ENCODE measurements around the gene IZUMO1. TPM values are rescaled to one million over a fixed set of nuclear protein-coding genes. Genes with fewer than 3 reads are reported as not detected.

IZUMO1 gene
- total RNA-seq, 4 donors from 2014 or later: under 0.01 to 2.3 TPM; not detected in 2

DNA sequence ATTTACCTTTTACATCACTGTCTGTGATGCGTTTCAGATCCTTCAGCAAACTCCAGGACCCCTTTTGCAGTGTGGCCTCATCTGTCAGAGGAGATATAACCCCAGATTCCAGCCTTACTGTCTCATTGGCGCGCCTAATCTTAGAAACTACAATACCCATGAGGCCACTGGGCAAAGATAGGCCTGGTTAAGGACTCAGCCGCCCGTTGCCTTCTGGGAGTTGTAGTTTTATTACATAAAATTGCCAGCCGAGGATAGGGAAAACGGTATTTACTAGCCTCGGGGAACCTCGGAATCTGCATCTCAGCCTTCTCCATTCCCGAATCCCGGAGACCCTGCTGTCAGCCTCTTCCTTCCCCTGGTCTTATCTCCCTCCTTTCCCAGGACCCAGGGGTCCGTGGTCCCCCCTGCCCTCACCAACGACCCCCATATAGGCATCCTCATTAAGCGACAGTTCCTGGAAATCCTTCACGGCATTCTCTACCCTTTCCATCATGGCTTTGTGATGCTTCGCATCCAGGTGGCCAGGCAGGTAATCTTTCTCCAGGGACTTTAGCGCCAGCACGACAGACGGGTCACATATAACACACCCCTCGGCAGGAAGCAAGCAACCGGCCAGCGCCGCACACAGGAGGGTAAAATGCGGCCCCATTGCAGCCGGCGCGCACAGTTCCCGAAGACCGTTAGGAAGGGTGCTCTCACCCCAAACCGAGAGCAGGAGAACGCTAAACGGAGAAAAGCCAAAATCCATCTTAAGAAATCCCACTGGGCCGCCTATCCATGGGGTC, 1.3 kb downstream of the IZUMO1 start:
- DNase-seq: peak in 1 of 2 donors; percentile 65
- TF ChIP-seq POLR2A (IDR thresholded peaks at IDR 0.05) (no peak), CTCF (IDR thresholded peaks at IDR 0.05) (no peak)
- no peaks in the 10 kb centered on the region for H3K4me1 ChIP-seq
- intact Hi-C loops (cut with DNase I; ENCODE audit: low total_unique reads): no loop called here
- no peaks in the 10 kb centered on the region for H3K36me3 ChIP-seq
- H3K27ac ChIP-seq: no peak overlapping the region
- H3K27me3 ChIP-seq: no peaks in the 10 kb centered on the region
- H3K4me3 ChIP-seq: no peak overlapping the region
- no peaks in the 10 kb centered on the region for H3K9me3 ChIP-seq

DNA sequence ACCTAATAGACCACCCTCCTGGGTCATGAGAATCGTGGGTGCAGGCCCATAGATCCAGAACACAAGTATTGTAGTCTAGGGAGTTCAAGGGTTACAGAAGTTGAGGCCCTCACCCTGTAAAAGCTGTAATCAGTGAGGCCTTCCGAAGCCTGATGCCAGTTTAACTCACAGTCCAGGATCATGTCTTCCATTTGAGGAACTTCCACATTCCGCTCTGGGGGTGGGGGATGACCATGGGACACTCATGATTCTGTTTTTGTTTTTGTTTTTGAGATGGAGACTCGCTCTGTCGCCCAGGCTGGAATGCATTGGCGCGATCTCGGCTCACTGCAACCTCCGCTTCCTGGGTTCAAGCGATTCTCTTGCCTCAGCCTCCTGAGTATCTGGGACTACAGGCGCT, 4.6 kb downstream of the IZUMO1 start:
- H3K36me3 ChIP-seq: no peaks in the 10 kb centered on the region
- intact Hi-C loops (cut with DNase I; ENCODE audit: low total_unique reads): no loop called here
- H3K27ac ChIP-seq: peak overlapping the region in 1 of 2 donors; percentile 81
- no peak for TF ChIP-seq POLR2A (IDR thresholded peaks at IDR 0.05)
- no peak for TF ChIP-seq CTCF (IDR thresholded peaks at IDR 0.05)
- no peaks in the 10 kb centered on the region for H3K27me3 ChIP-seq
- no peak for DNase-seq
- no peak overlapping the region for H3K4me3 ChIP-seq
- peaks cover 0 to 5% of the 10 kb centered on the region in 2 donors for H3K4me1 ChIP-seq
- H3K9me3 ChIP-seq: no peaks in the 10 kb centered on the region

DNA sequence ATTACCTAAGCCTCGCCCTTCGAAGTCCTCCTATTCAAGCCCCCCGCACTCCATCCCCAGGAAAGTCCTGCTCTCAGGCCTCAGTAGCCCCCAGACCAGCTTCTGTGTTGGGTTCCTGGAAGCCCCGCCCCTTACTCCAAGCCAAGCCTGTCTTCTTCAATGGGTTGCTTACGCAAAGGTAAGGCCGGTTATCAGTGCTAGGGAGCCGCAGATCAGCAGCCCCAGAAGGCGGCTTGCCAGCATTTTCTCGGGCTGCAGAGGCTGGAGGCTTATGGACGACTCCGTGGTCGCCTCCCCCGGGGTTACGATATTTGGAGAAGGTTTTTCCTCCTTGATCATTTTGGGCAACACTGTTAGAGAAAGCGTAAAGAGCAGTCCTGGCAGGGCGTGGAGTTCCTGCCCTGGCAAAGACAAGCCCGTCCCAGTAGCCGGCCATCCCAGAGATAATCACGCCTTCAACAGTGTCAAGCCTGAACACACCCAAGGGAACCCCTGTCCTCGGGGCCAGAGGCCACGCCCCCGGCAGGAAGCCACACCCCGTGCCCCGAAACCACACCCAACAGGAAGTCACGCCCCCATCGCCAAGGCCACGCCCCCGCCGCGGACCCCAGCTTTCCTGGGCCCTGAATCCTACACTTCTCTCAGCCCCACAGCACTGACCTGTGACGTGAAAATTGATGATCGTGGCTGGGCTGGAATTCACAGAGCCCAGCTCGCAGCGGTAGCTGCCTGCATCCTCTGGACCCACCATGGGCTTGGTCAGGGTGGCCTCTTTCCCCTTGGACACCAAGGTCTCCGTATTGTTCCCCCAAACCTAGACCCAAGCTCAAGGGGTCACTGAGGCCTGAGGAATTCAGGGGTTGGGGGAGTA, 5.3 kb downstream of the IZUMO1 start:
- no peak for TF ChIP-seq CTCF (IDR thresholded peaks at IDR 0.05)
- peak; percentile 24 to 38 for TF ChIP-seq POLR2A (IDR thresholded peaks at IDR 0.05)
- Histone ChIP-seq H3K4me1 (peaks cover 0 to 5% of the 10 kb centered on the region in 2 donors), H3K4me3 (peak overlapping the region in 1 of 2 donors; percentile 1), H3K27ac (peak overlapping the region; percentile 73 to 81), H3K27me3 (no peaks in the 10 kb centered on the region), H3K36me3 (no peaks in the 10 kb centered on the region), H3K9me3 (no peaks in the 10 kb centered on the region)
- peak in 1 of 2 donors; percentile 60 for DNase-seq
- intact Hi-C loops (cut with DNase I; ENCODE audit: low total_unique reads): no loop called here

- intact Hi-C loops (cut with DNase I; ENCODE audit: low total_unique reads): no loop called here
- H3K36me3 ChIP-seq: no peaks in the 10 kb centered on the region
- peaks cover 0 to 5% of the 10 kb centered on the region in 2 donors for H3K4me1 ChIP-seq
- no peaks in the 10 kb centered on the region for H3K9me3 ChIP-seq
- peak in 1 of 2 donors; percentile 69 for DNase-seq
- no peaks in the 10 kb centered on the region for H3K27me3 ChIP-seq
- TF ChIP-seq CTCF (IDR thresholded peaks at IDR 0.05): no peak
- TF ChIP-seq POLR2A (IDR thresholded peaks at IDR 0.05): peak; percentile 21 to 29
- H3K4me3 ChIP-seq: peak within 1 kb of the TSS; percentile 9 to 49
- H3K27ac ChIP-seq: peak within 1 kb of the TSS; percentile 73 to 81
These were observed 6.3 kb downstream of the IZUMO1 start, which contains the start of gene RASIP1 for GRCh38 chr19:48740164-48740972. Gene RASIP1, minus strand, starts transcription at chr19:48740610. Its CDS starts 328 bp downstream, at chr19:48740282.

Measured in uterus (tissue), 4 donors.